GM18951 (cell line): ENCODE results near the gene SPPL2B.

ENCODE experiments used
- POLR2A ChIP-seq: IDR thresholded peaks from 4 replicates; pipeline ENCODE4 v1.6.1; 2011; ENCODE audit warnings: mild to moderate bottlenecking; ENCODE audit not compliant: insufficient read length, insufficient read depth; ENCODE audit errors: extremely low read depth
- in situ Hi-C: fragments of 300-500 bp; cut with MboI; formaldehyde crosslinking; loops from one replicate; pipeline ENCODE4 v1.12.0; 2022; ENCODE audit warnings: low sequenced_read_pairs, mixed read lengths, inconsistent platforms; ENCODE audit not compliant: unreplicated experiment

SPPL2B gene

DNA sequence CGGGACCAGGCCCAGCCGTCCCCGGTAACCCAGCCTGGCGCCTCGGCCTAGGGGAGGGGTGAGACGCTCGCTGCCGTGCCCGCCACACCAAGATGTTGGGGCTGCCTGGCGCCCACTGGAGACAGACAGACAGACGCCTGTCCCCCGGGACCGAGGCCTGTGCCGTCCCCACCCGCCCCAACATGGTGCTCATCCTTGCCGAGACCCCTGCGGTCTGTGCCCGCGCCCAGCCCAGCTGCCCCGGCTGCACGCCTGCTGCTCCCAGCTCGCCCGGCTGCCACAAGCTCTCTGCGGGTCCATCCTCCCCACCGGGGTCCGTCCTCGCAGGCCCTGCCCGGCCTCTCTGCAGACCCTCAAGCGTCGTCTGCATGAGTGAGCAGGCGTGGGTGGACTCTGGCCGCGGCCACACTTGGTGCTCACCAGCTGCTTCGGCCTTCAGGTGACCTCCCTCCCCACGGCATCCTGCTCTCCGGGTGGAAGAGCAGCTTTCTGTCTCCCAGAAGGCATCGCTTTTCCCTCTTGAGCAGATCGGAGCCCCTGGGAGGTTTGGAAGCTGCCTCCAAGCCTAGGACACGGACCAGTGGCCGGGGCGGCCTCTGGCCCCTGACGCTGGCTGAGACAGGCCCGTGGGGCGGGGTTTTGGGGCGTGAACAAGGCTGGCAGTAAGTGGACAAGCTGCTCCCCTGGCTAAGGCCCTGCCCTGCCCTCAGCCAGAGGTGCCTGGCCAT lies 24.8 kb downstream of the SPPL2B start:
- TF ChIP-seq POLR2A, result no peak
- in situ Hi-C loops, result no loop called here

DNA sequence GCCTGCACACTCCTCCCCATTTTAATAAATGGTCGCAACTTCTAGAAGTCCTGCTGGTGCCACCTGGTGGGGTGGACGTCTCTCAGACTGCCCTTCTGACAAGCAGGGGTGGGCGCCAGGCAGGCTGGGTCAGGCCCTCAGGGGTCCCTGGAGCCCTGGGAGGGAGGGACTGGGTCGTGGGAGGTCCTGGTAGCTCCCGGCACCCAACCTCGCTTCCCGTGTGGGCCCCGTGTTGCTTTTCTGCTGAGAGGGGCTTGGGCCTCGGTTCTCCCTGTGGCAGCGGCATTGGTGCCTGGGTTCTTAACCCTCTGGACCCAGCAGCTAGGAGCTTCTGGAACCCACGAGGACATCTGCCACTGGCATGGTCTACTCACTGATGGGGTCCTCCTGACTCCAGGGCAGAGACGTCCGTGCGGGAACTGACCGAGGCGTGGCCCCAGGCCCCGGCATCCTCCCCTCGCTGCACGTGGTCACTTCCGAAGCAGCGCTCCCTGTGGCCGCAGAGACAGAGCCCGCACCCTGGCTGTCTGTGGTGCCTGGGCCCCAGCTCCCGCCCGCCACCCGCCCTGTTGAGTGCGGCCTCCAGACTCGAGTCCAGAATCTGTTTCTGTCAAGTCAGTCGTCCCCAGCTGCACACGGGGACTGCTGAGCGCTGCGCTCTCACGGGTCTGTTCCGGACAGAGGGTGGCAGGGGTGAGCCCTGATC lies 25.6 kb downstream of the SPPL2B start:
- in situ Hi-C loops, result no loop called here
- no peak for TF ChIP-seq POLR2A

DNA sequence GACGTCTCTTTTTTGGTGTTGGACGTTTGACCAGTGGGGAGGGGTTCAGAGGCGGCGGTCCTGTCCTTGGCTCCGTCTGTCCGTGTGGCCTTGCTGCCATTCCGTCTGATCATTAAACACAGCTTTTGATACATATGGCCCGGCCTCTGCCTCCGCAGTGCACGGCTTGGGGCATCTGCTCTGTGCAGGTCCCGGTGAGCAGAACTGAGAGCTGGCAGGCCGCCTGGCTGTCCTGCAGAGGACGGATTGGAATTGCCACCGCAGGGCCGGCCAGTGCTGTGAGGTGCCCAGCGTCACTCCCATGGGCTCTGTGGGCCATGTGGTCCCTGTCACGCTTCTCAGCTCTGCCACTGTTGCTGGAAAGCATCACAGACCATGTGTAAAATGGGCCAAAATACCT lies 26.2 kb downstream of the SPPL2B start:
- TF ChIP-seq POLR2A, result no peak
- in situ Hi-C loops, result no loop called here

DNA sequence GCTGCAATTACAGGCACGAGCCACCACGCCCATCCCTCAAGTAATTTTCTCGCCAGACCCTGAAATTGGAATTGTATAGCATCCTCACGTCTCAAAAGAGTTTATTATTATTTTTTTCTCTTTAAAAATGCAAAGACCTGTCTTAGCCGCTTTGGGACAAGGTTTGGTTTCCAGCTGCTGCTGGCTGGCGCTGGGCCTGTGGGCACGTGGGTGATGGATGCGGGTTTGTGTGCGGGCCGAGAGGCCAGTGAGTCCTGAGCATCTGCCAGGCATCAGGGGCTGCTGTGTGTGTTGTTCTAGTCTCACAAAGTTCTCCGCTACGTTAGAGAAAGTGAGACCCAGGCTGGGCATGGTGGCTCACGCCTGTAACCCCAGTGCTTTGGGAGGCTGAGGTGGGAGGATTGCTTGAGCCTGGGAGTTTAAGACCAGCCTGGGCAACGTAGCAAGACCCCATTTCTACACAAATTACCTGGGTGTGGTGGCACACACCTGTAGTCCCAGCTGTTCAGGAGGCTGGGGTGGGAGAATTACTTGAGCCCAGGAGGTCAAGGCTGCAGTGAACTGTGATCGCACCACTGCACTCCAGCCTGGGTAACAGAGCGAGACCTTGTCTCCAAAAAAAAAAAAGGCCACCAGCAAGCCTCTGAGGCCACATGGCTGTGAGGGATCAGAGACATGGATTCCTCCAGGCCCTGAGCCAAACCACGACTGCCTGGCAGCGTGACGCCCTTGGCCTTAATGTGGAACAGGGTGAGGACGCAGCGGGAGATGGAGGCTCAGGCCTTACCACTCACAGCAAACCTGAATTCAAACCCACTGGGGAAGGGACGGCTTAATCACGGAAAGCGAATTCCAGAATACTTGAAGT lies 26.9 kb downstream of the SPPL2B start:
- no peak for TF ChIP-seq POLR2A
- in situ Hi-C loops, result no loop called here

DNA sequence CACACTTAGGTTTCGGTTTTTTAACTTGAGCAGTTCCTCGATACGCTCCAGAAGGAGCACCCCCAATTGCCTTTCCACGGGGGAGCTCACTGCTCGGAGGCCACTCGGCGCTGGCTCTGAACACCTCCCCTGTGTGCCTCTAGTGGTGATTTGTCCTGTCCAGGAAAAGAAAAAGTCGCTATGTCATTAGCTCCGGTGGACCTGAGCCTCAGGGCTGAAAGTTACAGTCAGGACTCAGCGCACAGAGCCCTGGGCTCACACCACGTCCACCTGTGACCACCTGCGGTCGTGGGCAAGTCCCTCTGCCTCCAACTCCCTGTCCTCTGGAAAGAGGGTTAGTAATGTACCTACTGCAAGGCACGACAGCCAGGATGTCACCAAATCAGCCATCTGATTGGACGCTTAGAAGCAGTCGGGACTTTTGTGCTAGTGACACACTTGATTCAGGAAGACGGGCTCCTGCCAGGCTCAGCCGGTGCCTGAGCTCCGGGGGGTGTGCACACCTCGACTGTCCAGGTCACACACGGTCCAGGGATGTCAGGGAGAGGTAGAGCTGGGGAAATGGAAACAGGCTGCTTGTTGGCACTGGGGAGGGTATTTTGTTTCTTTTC lies 27.7 kb downstream of the SPPL2B start:
- in situ Hi-C loops, result no loop called here

DNA sequence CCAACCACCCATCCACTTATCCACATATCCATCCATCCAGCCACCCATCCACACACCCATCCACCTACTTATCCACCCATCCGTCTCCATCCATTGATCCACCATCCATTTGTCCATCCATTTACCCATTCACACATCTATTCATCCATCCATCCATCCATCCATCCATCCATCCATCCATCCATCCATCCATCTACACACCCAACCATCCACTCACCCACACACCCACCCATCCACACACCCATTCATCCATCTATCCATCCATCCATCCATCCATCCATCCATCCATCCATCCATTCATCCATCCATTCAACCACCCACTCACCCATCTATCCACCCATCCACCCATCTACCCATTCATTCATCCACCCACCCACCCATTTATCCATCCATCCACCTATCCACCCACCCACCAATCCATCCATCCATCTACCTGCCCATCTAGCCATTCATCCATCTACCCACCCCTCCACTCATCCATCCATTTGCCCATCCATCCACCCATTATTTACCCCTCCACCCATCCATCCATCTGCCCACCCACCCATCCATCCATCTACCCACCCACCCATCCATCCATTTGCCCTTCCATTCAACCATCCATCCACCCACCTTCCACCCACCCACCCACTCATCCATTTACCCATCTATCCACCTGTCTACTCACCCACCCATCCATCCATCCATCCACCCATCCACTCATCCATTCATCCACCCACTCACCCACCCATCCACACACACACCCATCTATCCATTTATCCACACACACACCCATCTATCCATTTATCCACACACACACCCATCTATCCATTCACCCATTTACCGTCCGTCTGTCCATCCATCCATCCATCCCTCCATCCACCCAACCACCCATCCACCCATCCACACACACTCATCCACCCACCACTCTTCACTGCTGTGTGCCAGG lies 29.1 kb downstream of the SPPL2B start:
- in situ Hi-C loops, result no loop called here
- no peak for TF ChIP-seq POLR2A

More for the DNA sequence above, 27.7 kb downstream of the SPPL2B start:
- no peak for TF ChIP-seq POLR2A

DNA sequence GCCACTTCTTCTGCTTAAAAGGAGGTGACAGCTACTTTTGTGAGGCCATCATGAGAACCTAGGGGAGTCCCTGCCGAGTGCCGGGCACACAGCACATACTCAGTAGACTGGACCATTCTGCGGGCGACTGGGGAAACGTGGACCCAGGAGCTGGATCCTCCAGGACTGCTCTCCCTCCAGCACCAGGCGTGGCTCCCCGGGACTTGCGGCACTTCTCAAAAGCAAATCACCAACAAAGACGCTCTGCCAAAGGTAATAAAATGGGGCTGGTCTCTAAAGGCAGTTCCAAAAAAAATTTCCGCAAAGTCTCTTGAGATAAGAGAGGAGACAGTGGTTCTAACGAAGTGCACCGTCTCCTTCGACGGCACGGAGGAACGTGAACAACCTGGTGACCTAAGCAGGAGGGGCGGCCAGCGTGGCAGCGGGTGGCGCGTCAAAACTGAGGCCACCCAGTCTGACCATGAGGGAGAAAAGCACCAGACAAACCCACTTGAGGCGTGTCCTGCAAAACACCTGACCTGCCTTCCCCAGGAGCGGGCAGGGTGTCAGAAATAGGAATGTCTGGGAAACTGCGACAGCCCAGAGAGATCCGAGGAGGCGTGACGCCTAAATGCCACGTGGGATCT lies 30.2 kb downstream of the SPPL2B start:
- TF ChIP-seq POLR2A, result no peak
- in situ Hi-C loops, result no loop called here

DNA sequence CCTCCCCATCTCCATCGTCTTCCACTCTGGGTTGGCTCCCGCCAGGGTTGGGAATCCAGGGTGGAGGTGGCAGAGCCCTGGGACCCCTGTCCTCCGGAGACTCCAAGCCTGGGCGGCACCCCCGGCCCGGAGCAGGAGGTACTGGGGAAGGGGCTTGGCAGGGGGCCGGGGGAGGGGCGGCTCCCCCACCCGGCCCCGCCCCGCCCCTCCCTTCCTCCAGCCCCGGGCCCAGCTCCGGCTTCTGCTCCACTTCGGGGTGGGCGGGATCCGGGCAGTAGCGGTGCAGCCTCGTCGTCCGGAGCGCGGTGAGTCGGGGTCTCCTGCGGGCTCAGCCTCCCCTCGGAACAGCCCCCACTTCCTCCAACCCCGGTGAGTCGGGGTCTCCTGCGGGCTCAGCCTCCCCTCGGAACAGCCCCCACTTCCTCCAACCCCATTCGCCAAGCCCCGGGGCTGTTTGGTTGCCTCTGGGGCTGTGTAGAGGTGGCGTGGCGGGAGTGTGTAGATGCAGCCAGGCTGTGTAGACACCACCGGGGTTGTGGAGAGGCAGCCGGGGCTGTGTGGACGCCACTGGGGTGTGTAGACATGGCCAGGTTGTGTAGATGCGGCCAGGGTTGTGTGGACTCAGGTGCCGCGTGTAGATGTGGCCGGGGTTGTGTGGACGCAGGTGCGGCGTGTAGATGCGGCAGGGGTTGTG lies 31.7 kb downstream of the SPPL2B start, which contains the start of gene TMPRSS9:
TMPRSS9 (plus strand) TSS at position 274 of the 694 bp plus-strand sequence. CDS start 29,521 bp downstream, outside the sequence.
- no peak for TF ChIP-seq POLR2A
- in situ Hi-C loops, result no loop called here

DNA sequence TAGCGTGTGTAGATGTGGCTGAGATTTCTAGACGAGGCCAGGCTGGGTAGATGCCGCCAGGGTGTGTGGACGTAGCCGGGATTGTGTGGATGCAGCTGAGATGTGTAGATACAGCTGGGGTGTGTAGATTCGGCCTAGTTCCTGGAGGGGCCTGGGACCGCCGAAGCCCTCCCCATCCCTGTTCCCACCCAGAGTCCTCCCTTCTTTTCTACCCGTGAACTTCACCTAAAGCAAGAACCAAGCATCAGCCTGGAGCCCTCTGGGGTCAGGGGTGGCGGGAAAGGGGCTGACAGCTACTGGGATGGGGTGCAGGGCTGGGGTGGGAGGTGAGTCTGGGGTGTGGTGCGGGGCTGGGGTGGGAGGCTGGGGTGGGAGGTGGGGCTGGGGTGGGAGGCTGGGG lies 32.3 kb downstream of the SPPL2B start:
- TF ChIP-seq POLR2A, result no peak
- in situ Hi-C loops, result no loop called here

DNA sequence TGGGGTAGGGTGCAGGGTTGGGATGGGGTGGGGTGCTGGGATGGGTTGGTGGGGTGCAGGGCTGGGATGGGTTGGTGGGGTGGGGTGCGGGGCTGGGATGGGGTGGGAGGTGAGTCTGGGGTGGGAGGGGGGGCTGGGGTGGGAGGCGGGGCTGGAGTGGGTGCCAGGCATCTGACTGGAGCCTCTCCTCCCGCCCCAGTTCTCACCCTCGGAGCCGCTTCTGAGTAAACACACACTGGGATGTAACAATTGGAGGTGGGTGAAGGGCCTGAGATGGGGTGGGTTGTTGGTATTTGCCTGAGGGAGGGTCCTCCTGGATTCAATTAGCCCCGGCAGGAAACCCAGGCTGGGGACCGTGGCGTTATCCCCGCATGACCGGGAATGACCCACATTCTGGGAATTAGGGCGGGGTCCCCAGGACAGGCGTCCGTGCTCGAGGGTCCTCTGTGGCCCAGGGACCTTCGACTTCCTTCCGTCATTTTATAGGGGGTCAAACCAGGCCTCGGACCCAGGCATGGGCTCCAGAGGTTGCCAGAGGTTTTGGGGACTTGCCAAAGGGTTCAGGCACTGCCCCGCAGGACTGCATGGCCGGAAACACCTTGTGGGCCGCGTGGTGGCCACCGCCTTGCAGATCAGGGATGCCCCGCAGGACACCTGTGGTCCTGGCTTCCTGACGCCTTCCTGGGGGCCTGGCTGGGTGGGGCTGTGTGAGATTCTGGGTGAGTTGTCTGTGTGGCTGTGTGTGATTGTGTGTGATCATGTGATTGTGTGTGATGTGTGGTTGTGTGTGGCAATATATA lies 33.0 kb downstream of the SPPL2B start:
- no peak for TF ChIP-seq POLR2A
- in situ Hi-C loops, result no loop called here
